Measurements from ENCODE around the gene TMEM182.

Gene TMEM182, protein sequence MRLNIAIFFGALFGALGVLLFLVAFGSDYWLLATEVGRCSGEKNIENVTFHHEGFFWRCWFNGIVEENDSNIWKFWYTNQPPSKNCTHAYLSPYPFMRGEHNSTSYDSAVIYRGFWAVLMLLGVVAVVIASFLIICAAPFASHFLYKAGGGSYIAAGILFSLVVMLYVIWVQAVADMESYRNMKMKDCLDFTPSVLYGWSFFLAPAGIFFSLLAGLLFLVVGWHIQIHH

DNA sequence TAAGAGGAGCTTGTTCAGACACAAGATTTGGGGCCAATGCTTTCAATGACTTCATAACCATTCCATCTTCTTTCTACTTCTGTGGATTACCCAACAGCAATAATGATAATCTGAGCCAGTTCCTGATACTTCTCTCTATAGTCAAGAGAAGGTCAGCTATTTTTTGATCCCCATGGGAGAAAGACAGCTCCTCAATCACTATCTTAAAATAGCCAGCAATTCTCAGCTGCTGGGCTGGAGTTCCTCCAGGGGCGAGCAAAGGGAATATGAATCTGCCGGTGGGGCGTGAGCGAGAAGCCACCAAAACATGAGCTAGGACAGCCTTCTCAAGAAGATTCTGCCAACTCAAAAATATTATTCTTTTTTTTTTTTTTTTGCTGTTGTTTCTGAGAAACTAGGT lies at the start of gene TMEM182:
Gene TMEM182 (plus strand): TSS at position 269 of the 400 bp plus-strand sequence. CDS start 187 bp downstream, outside the sequence.
- H3K36me3 Mint-ChIP-seq (ENCODE audit: low read depth): peaks cover 8% of the 10 kb centered on the region
- peak within 1 kb of the TSS in 1 of 3 experiments; percentile 37 for H3K27ac Mint-ChIP-seq
- TF ChIP-seq, protein P1, sequence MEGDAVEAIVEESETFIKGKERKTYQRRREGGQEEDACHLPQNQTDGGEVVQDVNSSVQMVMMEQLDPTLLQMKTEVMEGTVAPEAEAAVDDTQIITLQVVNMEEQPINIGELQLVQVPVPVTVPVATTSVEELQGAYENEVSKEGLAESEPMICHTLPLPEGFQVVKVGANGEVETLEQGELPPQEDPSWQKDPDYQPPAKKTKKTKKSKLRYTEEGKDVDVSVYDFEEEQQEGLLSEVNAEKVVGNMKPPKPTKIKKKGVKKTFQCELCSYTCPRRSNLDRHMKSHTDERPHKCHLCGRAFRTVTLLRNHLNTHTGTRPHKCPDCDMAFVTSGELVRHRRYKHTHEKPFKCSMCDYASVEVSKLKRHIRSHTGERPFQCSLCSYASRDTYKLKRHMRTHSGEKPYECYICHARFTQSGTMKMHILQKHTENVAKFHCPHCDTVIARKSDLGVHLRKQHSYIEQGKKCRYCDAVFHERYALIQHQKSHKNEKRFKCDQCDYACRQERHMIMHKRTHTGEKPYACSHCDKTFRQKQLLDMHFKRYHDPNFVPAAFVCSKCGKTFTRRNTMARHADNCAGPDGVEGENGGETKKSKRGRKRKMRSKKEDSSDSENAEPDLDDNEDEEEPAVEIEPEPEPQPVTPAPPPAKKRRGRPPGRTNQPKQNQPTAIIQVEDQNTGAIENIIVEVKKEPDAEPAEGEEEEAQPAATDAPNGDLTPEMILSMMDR (IDR thresholded peaks at IDR 0.05; ENCODE audit: unreplicated experiment in 3 of 3): no peak
- no peaks in the 10 kb centered on the region for H3K9me3 Mint-ChIP-seq
- H3K4me3 Mint-ChIP-seq: peak within 1 kb of the TSS in 2 of 3 experiments; percentile 82 to 85
- peaks cover 37% of the 10 kb centered on the region for H3K4me1 Mint-ChIP-seq
- no peaks in the 10 kb centered on the region for H3K27me3 Mint-ChIP-seq (ENCODE audit: low read depth)

DNA sequence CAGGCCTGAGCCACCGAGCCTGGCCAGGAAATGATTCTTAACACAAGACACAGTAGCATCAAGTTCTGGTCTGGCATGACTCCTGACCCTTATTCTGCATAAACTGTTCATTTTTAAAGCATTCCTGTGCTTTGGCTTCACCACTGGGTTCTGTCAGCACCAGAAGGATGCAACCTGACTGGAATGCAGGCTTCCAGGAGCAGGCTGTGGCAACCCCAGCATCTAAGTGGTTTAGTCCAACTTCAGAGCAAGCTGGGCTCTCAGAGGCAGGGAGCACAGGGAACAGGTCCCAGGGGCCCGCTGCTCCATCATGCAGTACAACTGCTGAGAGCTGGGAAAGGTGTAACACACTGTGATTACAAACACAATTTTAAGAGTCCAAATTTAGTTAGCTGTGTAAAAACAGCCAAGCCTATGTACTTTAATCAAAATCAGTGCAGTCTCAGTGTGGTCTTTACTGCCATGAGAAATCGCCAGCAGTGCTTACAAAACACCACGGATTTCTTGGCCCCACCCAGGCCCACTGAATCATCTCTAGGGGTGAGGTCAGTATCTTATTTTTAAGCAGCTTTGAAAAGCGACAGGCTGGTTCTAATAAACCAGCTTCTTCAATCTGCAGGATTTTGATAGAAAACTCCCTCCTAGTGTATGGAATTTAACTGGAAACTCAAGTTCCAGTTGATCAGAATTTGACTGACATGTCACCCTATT lies 44.4 kb upstream of the TMEM182 start:
- no peaks in the 10 kb centered on the region for H3K27me3 Mint-ChIP-seq (ENCODE audit: low read depth)
- H3K27ac Mint-ChIP-seq: no peak overlapping the region
- no peaks in the 10 kb centered on the region for H3K4me1 Mint-ChIP-seq
- H3K4me3 Mint-ChIP-seq: no peak overlapping the region
- H3K36me3 Mint-ChIP-seq (ENCODE audit: low read depth): peaks cover 41% of the 10 kb centered on the region
- no peaks in the 10 kb centered on the region for H3K9me3 Mint-ChIP-seq
- TF ChIP-seq, protein P1 (IDR thresholded peaks at IDR 0.05; ENCODE audit: unreplicated experiment in 3 of 3): no peak

DNA sequence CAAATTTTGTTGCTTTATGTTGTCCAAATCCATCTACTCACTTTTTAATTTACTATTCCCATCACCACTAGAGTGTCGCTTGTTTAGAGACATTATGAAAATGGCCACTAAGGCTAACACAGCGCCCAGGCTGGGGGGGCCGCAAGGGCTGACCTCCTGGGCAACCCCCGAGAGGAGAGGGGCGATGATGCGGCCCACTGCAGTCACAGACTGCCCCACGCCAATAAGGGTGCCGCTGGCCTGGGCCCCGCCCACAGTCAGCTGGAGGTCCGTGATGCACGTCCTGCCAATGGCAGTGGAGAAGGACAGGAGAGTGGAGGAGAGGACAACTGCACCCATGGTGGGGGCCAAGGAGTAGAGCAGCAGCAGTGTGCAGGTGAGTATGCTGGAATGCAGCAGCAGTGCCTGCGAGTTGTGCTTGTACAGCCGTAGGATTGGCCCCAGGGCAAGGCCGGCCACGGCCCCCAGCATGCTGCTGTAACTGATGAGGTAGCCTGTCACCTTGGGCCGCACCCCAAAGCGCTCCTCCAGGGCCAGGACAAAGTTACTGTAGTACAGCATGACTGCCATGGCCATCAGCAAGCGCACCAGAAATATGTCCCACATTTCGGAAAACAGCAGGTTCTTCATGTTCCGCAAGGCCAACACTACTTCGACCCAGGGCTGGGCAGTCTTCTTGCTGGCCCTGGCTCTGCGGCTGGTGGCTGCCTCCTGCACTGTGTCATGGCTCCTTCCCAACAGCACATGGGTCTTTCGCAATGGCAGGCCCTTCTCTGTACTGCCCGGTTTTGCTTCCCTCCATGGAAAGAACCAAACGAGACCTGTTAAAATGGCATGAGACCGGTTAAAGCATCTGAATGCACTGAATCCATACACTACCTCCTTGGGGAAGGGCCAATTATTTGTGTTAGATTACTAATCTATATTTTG lies 43.2 kb upstream of the TMEM182 start:
- Mint-ChIP-seq H3K9me3 (no peaks in the 10 kb centered on the region), H3K27me3 (ENCODE audit: low read depth) (no peaks in the 10 kb centered on the region), H3K36me3 (ENCODE audit: low read depth) (peaks cover 53% of the 10 kb centered on the region), H3K27ac (no peak overlapping the region), H3K4me3 (no peak overlapping the region), H3K4me1 (no peaks in the 10 kb centered on the region)
- TF ChIP-seq, protein P1 (IDR thresholded peaks at IDR 0.05; ENCODE audit: unreplicated experiment in 3 of 3): no peak

DNA sequence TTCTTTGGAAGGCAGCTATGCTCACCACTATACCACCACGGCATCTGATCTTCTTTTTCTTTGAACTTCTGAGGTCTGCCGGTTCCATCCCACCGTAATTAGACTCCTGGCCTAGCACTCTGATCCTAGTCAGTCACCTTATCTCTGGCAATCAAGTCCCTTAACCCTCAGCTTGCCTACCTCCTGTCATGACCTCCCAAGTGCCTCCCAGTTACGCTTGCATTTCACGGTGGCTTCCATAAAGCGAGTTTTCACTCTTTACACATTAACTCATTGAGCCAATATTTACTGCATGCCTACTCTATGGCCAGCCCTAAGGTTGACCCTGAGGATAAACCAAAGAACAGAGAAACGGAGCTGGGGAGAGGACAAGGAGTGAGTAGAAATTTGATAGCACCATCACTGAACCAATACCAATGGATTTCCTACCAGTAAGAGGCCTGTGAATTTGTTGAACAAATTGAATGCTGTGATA lies 37.8 kb upstream of the TMEM182 start:
- no peak overlapping the region for H3K4me3 Mint-ChIP-seq
- TF ChIP-seq, protein P1 (IDR thresholded peaks at IDR 0.05; ENCODE audit: unreplicated experiment in 3 of 3): no peak
- no peaks in the 10 kb centered on the region for H3K27me3 Mint-ChIP-seq (ENCODE audit: low read depth)
- no peak overlapping the region for H3K27ac Mint-ChIP-seq
- H3K9me3 Mint-ChIP-seq: no peaks in the 10 kb centered on the region
- H3K4me1 Mint-ChIP-seq: no peaks in the 10 kb centered on the region
- H3K36me3 Mint-ChIP-seq (ENCODE audit: low read depth): peaks cover 85% of the 10 kb centered on the region

DNA sequence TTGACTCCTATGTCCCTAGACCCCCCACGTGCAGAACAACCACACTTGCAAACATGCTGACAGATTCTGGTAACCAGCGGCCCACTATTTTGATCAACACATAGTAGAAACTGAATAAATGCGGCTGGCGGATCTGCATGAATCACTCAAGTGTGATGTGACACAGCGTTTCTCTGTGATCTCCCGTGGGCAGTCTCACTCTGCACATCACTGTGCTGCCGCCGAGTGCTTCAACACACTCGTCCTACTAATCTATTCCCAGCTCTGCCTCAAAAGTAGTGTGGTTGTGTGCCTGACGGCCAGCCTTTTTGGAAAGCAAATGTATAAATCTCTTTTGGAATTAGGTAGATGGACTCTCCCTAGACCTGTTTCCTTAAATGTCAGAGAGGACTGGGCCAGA lies 37.3 kb upstream of the TMEM182 start:
- TF ChIP-seq, protein P1 (IDR thresholded peaks at IDR 0.05; ENCODE audit: unreplicated experiment in 3 of 3): no peak

More for the DNA sequence above, 37.3 kb upstream of the TMEM182 start:
- H3K27me3 Mint-ChIP-seq (ENCODE audit: low read depth): no peaks in the 10 kb centered on the region
- H3K36me3 Mint-ChIP-seq (ENCODE audit: low read depth): peaks cover 81% of the 10 kb centered on the region
- no peak overlapping the region for H3K4me3 Mint-ChIP-seq
- no peak overlapping the region for H3K27ac Mint-ChIP-seq
- H3K9me3 Mint-ChIP-seq: no peaks in the 10 kb centered on the region
- H3K4me1 Mint-ChIP-seq: no peaks in the 10 kb centered on the region
